ENCODE data around the gene NPPB.

- TF ChIP-seq CTCF (IDR thresholded peaks at IDR 0.05; ENCODE audit: low read length) (no peak), EZH2 (IDR thresholded peaks at IDR 0.05; ENCODE audit: borderline replicate concordance, low read length) (no peak)
Observed at GRCh38 chr1:11878891-11879190, 20.1 kb upstream of the NPPB start.

Data from OCI-LY1 (cell line).